HL-60/S4 treated with retinoic acid at 250 ng/mL for 4 days and 3 days (cell line): Measurements from ENCODE around the gene RHBDD2.
"Not testable (repeated sequence)": the region's sequence is repeated elsewhere in the genome, so short reads cannot be mapped to it uniquely, and the experiment has no call there.

ENCODE experiments used
- in situ Hi-C: fragments of 300-500 bp; cut with MboI; formaldehyde crosslinking; loops from 2 replicates; pipeline ENCODE4 v1.7.0; 2022; ENCODE audit warnings: low sequenced_read_pairs

Gene RHBDD2

DNA sequence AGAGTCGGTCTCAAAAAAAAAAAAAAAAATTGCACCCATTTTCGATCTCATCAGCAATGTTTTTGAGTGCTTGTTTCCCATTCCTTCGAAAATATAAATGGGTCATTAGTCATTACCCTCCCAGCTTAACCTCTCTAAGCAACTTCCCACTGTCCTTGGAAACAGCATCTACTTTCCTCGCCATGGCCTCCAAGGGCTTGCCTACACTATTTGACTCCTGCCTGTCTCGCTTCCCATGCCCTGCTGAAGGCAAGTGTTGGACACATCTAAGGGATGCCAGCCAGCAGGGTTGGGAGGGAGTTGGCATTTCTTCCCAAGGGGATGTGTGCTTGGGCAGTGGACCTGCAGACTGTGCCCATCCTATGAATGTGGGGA lies 12.7 kb upstream of the RHBDD2 start:
- in situ Hi-C loops: no loop called here

DNA sequence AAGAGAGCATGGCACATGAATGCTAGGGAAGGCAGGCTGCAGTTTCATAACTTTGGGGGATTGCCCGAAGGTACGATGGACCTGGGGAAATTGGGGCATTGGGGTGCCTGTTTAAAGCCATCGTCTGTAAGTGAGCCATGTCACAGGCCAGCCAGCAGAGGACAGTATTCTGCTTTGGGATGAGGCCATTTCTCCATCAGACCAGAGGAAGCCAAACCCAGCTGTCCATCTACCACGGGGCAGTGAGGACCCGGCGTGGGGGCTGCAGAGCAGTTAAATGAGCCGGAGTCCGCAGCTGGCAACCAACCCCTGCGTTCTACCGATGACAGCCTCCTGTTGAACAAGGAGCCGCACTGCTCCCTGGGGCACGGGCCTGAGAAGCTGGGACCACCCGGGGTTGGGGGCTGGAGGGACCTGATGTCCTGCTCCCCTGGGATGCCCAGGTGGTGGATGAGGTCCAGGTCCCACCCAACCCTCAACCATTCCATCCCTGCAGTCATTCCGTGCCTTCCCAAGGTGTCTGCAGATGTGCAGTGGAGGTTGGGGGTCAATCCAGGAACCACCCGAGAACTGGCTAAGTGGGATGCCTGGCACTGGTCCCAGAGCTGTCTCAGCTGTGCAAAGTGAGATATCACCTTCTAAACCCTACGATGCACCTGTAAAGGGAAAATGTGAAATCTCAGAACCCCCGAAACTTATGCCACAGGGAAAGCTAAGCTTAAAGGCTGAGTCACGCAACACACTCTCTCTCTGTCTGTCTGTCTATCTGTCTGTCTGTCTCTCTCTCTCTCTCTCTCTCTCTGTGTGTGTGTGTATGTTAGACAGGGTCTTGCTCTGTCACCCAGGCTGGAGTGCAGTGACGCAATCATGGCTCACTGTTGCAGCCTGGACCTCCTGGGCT lies 12.1 kb upstream of the RHBDD2 start:
- in situ Hi-C loops: no loop called here

DNA sequence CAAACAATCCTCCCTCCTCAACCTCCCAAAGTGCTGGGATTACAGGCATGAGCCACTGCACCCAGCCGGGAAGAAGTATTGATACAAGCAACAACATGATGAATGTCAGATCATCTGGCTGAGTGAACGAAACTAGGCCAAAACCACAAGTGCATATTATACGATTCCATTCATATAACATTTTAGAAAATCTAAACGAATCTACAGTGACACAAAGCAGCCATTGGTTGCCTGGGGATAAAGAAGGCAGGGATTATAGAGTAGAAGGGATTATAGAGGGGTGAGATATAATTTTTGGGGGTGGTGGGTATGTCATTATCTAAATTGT lies 11.5 kb upstream of the RHBDD2 start:
- in situ Hi-C loops: no loop called here

DNA sequence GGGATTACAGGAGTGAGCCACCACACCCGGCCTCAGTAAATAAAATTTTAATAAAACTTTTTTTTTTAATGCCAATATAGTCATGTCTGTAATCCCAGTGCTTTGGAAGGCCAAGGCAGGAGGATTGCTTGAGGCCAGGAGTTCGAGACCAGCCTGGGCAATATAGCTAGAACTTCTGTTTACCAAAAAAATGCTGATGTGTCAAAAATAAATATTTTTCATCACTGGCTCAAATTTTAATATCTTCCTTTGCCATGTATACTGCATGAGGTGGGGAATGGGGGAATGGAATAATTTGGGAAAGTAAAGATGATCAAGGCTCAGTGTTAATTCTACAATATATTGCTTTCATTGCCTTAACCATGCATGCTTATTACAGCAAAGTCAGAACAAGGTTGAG lies 10.7 kb upstream of the RHBDD2 start:
- in situ Hi-C loops: no loop called here

DNA sequence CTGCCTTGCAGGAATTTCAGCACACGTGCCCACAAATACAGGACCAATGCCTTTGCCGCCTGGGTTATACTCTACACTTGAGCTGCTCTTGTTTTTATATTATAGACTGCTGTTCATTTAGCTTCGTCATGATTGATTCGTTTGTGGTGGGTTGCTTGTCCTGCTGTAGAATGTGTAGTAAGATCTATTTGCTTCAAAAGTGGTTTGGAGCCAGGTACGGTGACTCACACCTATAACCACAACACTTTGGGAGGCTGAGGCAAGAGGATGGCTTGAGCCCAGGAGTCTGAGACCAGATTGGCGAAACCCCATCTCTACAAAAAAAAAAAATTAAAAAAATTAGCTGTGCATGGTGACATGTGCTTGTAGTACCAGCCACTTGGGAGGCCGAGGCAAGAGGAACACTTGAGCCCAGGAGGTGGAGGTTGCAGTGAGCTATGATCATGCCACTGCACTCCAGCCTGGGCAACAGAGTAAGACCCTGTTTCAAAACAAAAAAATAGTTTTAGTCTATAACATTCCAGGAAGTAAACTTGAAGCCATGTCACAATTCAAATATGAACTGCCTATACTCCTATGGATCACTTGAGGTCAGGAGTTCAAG lies 9.0 kb upstream of the RHBDD2 start:
- in situ Hi-C loops: no loop called here

DNA sequence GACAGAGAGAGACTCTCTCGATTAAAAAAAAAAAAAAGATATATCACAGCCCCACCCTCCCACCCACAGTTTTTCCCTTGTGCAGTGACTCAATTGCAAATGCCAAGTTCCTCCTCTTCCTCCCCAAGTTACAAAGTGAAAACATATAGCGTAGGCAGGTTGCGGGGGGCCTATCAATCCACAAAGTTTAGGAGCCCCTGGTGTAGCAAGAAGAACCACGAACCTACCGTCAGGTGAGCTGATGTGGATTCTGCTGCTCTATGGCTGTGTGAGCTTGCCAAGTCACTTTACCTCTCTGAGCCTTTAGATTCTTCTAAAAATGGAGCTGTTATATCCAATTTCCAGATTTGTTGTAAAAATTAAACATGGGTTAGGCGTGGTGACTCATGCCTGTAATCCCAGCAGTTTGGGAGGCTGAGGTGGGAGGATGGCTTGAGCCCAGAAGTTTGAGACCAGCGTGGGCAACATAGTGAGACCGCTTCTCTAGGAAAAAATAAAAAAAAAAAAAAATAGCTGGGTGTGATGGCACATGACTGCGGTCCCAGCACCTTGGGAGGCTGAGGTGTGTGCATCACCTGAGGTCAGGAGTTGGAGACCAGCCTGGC lies 8.2 kb upstream of the RHBDD2 start:
- in situ Hi-C loops: no loop called here

DNA sequence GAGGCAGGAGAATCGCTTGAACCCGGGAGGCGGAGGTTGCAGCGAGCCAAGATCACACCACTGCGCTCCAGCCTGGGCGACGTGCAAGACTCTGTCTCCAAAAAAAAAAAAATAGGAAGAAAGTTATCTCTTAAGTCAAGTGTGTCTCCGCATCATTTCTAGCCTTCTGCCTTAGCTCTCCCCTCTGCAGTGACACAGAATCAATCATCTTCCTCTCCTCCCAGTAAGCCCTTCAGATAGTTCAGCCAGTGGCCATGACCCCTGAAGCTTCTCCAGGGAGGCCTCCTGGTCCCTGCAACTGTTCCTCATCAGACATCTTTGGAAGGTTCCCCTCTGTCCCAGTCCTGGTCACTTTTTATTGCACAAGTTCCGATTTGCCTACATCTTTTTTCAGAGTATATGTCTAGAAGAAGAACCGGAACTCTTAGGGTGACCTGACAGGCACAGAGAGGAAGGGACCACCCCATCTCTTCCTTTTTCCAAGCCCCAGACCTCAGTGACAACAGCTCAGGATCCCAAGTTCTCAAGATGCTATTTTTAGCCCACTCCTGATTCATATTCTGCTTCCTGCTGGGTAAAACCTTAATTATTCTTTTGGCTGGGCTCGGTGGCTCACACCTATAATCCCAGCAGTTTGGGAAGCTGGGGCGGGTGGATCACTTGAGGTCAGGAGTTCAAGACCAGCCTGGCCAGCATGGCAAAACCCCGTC lies 6.6 kb upstream of the RHBDD2 start:
- in situ Hi-C loops: no loop called here

DNA sequence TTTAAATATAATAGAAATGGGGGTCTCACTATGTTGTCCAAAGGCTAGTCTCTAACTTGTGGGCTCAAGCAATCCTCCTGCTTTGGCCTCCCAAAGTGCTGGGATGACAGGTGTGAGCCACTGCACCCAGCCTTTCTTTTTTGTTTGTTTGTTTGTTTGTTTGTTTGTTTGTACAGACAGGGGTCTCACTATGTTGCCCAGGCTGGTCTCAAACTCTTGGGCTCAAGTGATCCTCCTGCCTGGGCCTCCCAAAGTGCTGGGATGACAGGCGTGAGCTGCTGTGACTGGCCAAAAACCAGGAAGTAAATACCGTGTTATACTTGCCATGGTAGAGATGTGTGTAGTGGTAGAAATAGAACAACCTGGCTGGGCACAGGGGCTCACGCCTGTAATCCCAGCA lies 4.7 kb upstream of the RHBDD2 start:
- in situ Hi-C loops: not testable (repeated sequence)

DNA sequence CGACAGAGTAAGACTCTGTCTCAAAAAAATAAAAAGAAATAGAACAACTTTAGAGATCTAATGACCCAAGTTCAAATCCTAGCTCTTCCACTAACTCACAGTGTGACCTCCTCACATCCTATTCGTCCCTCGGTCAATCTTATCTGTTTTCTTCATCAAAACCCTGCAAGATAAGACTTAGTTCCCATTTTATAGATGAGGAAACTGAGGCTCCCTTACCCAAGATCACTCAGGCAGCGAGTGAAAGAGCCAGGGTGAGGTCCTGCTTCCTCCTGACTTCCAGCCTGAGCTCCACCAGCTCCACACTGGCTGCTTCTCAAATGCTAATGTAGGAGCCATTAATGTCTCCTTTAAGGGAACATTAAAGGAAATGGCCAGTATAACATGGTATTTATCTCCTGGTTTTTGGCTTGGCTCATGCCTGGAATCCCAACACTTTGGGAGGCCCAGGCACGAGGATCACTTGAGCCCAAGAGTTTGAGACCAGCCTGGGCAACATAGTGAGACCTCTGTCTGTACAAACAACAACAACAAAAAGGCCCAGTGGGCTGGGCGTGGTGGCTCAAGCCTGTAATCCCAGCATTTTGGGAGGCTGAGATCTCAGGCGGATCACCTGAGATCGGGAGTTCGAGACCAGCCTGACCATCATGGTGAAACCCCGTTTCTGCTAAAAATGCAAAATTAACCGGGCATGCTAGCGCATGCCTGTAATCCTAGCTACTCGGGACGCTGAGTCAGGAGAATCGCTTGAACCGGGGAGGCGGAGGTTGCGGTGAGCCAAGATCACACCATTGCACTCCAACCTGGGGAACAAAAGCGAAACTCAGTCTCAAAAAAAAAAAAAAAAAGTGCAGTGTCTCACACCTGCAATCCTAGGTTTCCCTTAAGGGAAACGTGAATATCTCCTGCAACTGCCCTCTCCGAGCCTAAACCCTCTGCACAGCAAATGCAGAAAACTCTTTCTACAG lies 3.4 kb upstream of the RHBDD2 start:
- in situ Hi-C loops: no loop called here

DNA sequence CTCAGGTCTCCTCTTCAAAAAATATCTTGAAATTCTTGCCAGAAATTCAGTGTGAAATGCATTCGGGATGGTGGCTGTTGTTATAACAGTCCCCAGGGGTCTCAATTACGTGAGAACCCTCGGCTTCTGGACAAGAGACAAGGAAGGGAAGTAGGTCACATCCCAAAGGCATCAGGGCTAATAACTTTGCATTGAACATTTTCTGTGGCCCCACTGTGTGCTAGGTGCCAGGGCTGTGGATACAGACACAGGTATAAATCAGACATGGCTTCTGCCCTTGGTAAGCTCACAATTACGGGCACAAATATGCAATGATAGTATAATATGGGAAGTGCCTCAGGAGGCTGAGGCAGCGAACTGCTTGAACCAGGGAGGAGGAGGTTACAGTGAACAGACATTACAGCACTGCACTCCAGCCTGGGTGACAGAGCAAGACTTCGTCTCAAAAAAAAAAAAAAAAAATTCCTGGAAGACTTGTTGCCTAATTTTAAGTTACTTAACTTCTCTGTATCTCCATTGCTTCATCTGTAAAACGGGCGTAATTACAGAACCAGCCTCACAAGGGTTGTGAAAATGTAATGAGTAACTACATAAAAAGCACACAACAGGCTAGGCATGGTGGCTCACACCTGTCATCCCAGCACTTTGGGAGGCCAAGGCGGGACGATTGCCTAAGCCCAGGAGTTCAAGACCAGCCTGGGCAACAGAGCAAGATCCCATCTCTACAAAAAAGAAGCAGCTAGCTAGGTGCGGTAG lies 2.5 kb upstream of the RHBDD2 start:
- in situ Hi-C loops: no loop called here

DNA sequence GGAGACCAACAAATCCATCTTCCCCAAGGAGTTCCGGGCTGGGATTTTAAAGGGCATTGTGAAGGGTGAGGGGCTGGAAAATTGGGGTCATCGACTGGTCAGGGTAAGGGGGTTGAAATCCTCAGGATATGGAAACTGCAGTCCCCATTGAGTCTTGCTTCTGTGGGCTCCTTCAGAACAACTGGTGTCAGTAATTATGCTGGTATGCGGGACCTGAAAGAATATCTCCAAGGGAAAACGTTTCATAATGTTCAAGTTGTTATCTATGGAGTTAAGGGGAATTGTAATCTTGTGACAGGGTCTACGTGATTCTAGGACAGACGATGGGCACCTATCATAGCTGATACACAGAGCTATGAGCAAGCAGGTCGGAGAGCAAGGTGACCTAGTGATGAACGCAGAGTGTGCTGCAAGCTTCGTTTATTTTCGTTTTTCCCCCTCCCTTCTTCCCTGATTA lies 494 bp upstream of the RHBDD2 start:
- in situ Hi-C loops: no loop called here

DNA sequence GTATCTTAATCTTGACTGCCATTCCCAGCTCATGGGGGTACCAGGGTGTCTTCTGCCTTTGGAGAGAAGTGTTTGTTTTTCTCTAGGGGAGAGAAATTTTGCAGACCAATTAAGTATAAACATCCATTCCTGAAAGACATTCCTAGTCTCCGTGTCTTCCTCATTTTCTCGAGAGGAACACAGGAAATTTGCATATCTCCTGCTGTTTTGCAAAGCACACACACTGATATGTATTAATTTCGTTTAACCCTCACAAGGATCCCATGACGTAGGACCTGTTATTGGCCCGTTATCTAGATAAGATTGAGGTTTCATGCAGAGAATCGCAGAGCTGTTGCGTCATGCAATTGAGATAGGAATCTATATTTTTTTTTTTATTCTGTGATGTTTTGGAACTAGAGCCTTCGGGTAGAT lies 944 bp downstream of the RHBDD2 start:
- in situ Hi-C loops: no loop called here

DNA sequence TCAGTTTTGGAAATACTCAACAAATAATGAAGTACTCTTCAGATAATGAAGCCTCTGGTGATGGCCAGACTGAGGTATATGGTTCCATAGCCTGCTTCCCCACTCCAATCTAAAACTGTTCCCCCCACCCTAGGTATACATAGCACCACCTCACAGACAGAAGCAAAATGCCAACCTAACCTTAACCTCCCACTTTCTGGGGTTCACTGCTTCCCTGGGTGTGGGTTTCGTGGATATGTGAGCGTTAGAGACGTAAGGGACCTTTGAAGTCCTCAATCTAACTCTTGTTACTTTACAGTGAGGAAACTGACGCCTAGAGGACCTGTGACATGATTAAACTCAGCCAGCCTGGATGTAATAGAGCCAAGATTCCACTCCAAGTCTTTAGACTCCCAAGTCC lies 1.4 kb downstream of the RHBDD2 start:
- in situ Hi-C loops: no loop called here

DNA sequence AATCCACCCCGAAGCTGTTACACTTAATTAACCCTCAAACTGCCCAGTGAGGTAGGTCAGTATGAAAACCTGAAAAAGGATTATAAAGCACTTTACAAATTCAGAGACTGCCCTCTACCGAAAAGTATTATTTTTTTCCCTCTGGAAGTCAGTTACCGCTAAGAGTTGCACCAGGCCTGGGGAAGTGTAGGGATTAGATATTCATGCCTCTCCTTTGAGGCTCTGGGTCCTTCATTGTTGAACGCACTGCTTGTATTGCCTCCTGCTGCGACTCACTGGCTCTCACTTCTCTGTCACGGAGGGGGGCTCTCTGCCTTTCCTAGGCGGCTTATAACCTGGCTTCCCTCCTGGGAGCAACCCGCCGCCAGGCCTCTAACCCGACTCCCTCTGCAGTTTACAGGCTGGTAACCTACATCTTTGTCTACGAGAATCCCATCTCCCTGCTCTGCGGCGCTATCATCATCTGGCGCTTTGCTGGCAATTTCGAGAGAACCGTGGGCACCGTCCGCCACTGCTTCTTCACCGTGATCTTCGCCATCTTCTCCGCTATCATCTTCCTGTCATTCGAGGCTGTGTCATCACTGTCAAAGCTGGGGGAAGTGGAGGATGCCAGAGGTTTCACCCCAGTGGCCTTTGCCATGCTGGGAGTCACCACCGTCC lies 2.7 kb downstream of the RHBDD2 start:
- in situ Hi-C loops: no loop called here

DNA sequence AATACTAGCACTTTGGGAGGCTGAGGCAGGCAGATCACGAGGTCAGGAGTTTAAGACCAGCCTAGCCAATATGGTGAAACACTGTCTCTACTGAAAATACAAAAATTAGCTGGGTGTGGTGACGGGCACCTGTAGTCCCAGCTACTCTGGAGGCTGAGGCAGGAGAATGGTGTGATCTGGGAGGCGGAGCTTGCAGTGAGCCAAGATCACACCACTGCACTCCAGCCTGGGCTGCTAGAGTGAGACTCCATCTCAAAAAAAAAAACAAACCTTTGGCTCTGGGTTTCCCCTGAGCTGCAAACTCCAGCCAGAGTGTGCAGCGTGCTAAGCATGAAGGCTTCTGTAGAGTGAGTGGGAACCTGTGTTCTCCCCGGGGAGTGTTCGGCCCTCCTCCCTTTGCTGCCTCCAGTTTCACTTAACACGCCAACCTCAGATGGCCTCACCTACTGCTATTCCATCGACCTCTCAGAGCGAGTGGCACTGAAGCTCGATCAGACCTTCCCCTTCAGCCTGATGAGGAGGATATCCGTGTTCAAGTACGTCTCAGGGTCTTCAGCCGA lies 4.5 kb downstream of the RHBDD2 start:
- in situ Hi-C loops: not testable (repeated sequence)

DNA sequence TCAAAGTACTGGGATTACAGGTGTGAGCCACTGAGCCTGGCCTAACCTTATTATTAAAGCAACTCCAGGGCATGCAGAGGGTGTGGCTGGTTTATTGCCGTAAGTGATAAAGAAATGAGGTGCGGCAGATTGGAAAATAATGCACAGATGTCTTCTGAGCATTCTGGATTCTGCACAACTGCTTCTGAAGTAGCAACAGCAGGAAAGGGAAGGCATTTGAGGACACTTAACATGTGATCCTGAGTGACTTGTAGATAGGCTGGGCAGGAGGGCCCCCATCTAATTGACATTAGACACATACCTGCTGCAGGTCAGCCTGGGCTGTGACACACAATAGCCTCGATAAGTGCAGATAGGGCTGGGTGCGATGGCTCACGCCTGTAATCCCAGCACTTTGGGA lies 5.6 kb downstream of the RHBDD2 start:
- in situ Hi-C loops: no loop called here

DNA sequence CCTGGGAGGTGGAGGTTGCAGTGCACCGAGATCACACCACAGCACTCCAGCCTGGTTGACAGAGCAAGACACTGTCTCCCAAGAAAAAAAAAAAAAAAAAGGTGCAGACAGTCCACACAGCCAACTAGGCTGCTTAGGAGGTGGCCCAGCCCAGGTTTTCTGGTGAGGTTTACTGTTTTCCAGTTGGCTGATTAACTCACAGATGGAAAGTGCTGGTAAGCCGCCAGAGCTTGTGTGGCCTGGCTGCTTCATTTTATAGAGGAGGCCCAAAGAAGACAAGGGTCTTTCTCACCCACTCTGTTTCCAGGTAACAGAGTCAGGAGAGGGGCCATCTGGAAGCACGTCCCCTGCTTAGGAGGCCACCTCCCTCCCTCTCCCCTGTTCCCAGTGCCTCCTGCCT lies 6.2 kb downstream of the RHBDD2 start:
- in situ Hi-C loops: no loop called here

DNA sequence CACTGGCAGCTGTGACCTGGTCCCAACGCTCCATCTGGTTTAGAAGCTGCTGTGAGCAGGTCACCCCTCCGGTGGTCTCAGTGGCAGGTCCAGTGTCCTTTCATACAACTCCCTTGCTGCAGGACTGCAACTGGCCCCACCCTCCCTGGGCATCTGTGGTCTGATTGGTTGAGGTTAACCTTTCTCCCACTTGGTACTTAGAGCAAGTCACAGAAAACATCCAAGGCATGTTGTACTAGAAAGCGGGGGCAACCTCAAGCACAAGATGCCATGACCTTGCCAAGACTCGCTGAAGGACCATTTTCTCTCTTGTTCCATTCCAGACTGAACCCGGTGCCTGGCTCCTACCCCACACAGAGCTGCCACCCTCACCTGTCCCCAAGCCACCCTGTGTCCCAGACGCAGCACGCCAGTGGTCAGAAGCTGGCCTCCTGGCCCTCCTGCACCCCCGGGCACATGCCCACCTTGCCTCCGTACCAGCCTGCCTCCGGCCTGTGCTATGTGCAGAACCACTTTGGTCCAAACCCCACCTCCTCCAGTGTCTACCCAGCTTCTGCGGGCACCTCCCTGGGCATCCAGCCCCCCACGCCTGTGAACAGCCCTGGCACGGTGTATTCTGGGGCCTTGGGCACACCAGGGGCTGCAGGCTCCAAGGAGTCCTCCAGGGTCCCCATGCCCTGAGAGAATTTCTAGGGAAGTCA lies 9.0 kb downstream of the RHBDD2 start:
- in situ Hi-C loops: no loop called here
